ENCODE data around the gene RSPO3.
"Not testable (repeated sequence)": the region's sequence is repeated elsewhere in the genome, so short reads cannot be mapped to it uniquely, and the experiment has no call there.

The RSPO3 gene

GRCh38 chr6:127216810-127217789, 98.6 kb downstream of the RSPO3 start:
- no peak for TF ChIP-seq CTCF (IDR thresholded peaks at IDR 0.05; ENCODE audit: insufficient read depth, low read depth, low read length, missing control alignments)
- DNase-seq (ENCODE audit: low read depth) = no peak
- no peak overlapping the region for H3K4me3 ChIP-seq (ENCODE audit: low read length)

GRCh38 chr6:127219869-127220268, 101.4 kb downstream of the RSPO3 start:
- H3K4me3 ChIP-seq (ENCODE audit: low read length) = no peak overlapping the region
- no peak for DNase-seq (ENCODE audit: low read depth)
- TF ChIP-seq CTCF (IDR thresholded peaks at IDR 0.05; ENCODE audit: insufficient read depth, low read depth, low read length, missing control alignments) = no peak

GRCh38 chr6:127221201-127221600, 102.7 kb downstream of the RSPO3 start:
- DNase-seq (ENCODE audit: low read depth) = no peak

GRCh38 chr6:127222418-127222817, 103.9 kb downstream of the RSPO3 start:
- no peak for TF ChIP-seq CTCF (IDR thresholded peaks at IDR 0.05; ENCODE audit: insufficient read depth, low read depth, low read length, missing control alignments)
- peak; percentile 20 for DNase-seq (ENCODE audit: low read depth)
- no peak overlapping the region for H3K4me3 ChIP-seq (ENCODE audit: low read length)

More at GRCh38 chr6:127221201-127221600, 102.7 kb downstream of the RSPO3 start:
- no peak for TF ChIP-seq CTCF (IDR thresholded peaks at IDR 0.05; ENCODE audit: insufficient read depth, low read depth, low read length, missing control alignments)
- H3K4me3 ChIP-seq (ENCODE audit: low read length) = no peak overlapping the region

- TF ChIP-seq CTCF (IDR thresholded peaks at IDR 0.05; ENCODE audit: insufficient read depth, low read depth, low read length, missing control alignments) = no peak
- no peak overlapping the region for H3K4me3 ChIP-seq (ENCODE audit: low read length)
- peak; percentile 29 for DNase-seq (ENCODE audit: low read depth)
These were observed 107.0 kb downstream of the RSPO3 start for GRCh38 chr6:127225497-127225896.

- not testable (repeated sequence) for DNase-seq (ENCODE audit: low read depth); H3K4me3 ChIP-seq (ENCODE audit: low read length)
These were observed 115.3 kb downstream of the RSPO3 start for GRCh38 chr6:127233819-127234218.

GRCh38 chr6:127243501-127243900, 125.0 kb downstream of the RSPO3 start:
- TF ChIP-seq CTCF (IDR thresholded peaks at IDR 0.05; ENCODE audit: insufficient read depth, low read depth, low read length, missing control alignments) = no peak
- no peak overlapping the region for H3K4me3 ChIP-seq (ENCODE audit: low read length)
- no peak for DNase-seq (ENCODE audit: low read depth)

Data from epithelial cell of esophagus (primary cell).